ENCODE data around the gene TGM2.

TGM2 gene

DNA sequence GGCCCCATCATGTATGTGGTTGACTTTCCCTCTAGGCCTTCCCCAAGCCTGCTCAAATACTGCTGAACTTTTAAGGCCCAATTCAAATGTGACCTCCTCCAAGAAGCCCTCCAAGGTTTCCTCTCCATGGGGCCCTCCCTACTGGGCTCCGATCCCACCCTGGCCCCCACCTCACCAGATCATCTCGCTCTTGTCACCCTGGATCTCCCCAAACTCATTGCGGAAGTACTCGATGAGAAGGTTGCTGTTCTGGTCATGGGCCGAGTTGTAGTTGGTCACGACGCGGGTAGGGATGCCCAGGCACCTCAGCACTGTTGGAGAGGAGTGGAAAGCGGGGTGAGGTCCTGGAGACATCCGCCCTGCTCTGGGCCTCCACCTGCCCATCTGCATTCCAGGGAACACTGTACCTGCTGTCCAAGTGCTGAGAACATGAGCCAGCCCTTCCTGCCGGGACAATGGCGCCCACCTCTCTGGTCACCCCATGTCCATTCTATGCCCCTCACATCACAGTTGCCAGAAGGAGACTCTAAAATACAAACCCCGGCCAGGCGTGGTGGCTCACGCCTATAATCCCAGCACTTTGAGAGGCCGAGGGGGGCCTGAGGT lies 23.1 kb downstream of the TGM2 start:
- DNase-seq, result no peak

- no peak for DNase-seq
Observed at GRCh38 chr20:38141204-38141888, 23.7 kb downstream of the TGM2 start.

GRCh38 chr20:38139977-38140753 lies 24.9 kb downstream of the TGM2 start:
- DNase-seq, result no peak

DNA sequence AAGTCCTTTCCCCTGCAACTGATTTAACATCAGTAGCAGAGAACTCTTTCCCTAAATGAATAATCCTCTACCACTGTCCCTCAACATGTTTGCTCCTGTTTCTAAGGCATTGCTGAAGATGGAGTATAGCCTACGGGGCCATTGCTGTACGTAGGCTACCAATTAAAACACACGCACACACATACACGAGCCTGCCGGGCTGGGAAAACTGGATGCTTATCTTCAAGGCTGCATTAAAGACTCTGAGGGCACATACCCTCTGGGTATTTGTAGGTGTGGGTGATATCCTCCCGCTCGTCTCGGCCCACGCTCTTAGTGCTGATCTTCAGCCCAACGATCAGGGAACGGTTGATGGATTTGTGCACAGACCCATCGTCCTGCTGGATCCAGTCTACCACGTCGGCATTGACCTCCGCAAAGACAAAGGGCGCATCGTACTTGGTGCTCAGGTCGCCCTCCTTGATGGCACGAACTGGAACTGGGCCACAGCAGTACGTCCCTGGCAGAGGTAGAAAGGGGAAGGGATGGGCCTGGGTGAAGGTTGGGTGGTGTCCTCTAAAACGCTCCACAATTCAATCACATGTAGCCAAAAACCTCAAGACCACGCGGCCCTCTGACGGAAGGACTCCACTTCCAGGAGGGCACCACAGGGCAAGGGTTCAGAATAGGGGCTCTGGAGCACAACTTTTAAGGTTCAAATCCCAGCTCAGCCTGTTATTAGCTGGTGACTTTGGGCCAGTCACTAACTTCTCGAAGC lies 25.7 kb downstream of the TGM2 start:
- DNase-seq, result no peak

GRCh38 chr20:38138086-38138778 lies 26.8 kb downstream of the TGM2 start:
- DNase-seq, result no peak

- no peak for DNase-seq
Observed at GRCh38 chr20:38137441-38138037, 27.5 kb downstream of the TGM2 start.

DNA sequence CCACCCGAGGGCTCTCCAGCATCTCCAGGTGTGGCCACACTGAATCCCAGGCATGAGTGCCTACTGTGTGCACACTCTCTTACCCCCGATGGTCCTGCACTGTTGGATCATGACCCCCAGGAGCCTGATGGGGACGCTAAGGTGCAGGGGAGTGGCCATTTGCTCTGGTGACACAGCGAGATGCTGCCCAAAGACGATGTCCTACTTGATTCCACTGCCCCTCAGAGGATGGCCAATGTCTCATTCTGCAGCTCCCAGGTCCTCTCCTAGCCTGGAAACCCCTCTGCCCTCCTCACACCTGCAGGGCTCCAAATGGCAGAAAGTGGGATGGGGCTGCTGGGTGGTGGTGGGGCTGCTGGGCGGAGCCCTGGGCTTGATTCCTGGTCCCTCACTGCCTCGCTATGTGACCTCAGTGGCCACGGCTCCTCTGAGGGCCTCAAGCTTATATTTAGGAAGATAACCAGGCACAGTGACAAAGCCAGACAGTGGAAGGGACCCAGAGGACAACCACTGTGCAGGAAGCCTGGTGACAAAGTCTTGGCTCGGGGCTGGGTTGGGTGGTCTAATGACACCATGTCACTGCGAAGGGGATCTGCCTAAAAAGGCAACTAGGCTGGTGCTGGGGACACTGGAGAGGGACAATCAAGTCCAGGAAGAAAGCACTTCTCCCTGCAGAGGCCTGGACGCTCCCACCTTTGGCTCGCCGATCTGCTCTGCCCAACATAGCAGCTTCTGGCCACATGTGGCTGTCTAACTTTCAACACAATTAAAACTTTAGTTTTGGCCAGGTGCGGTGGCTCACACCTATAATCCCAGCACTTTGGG lies 28.4 kb downstream of the TGM2 start:
- DNase-seq, result no peak

- DNase-seq, result no peak
Observed at GRCh38 chr20:38135651-38136420, 29.2 kb downstream of the TGM2 start.

- DNase-seq, result no peak
Observed at GRCh38 chr20:38135271-38135650, 29.8 kb downstream of the TGM2 start.

GRCh38 chr20:38134427-38135270 lies 30.4 kb downstream of the TGM2 start:
- DNase-seq, result no peak

DNA sequence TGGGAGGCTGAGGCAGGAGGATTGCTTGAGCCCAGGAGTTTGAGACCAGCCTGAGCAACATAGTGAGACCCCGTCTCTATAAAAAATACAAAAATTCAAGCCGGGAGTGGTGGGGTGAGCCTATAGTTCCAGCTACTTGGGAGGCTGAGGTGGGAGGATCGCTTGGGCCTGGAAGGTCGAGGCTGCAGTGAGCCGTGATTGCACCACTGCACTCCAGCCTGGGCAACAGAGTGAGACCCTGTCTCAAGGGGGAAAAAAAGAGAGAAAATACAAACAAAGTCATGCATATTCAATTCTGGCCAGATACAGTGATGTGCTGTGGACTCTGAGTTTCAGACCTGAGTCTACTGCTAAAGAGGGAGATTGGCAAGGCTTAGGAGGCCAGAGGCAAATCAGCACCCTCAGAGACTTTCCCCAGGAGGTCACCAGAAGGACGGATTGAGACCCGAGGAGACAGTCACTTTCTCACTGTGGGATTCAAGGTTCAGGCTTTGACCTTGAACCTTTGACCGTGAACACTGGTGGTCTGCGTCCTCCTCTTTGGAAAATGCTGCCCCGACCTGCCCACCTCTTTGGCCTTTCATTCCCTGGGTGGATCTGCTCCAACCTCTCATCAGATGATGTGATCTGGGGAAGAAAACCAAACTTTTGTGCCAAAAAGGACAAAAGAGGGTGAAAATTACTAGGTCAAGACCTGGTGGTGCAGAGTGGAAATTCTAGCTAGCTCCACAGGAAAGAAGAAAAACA lies 31.2 kb downstream of the TGM2 start:
- DNase-seq, result no peak

- DNase-seq, result no peak
Observed at GRCh38 chr20:38132910-38133501, 32.1 kb downstream of the TGM2 start.

- DNase-seq, result no peak
Observed at GRCh38 chr20:38132156-38132909, 32.7 kb downstream of the TGM2 start.

GRCh38 chr20:38131588-38132121 lies 33.4 kb downstream of the TGM2 start:
- no peak for DNase-seq

DNA sequence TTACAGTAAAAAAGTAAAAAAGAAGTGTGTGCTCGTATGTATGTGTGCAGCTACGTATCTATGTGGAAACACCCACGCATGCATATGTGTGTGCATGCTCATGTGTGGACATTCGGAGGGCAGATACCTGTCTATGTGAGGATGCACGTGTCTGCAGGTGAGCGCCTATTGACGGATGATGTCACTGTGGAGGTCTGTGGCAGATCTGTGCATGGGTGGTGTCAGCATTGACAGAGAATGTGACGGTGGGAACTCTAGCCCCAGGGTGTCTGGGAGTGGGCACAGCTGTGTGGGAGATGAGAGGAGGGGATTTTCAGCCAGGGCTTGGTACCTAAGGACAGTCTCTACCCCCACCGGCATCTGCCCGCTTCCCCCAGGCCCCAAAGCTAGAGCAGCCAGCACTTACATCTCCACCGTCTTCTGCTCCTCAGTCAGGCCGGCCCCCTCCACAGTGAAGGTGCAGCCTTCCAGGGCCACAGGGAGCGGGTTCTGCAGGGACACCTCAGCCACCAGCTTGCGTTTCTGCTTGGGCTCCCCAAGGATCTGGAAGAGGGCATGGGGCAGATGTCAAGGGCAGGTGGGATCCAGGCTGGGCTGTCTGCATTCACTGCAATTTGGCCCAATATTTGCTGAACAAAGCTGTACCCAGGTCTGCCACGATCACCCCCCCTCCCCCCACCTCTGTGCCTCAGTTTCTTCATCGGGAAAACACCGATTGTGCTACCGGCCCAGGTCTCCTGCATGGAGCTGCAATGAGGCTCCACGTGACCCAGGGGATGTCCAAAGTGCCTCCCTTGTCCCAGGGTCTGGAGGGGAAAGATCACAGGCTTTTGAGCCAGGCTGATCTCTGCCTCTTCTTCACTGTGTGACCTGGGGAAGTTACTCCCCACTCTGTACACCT lies 34.1 kb downstream of the TGM2 start:
- no peak for DNase-seq

DNA sequence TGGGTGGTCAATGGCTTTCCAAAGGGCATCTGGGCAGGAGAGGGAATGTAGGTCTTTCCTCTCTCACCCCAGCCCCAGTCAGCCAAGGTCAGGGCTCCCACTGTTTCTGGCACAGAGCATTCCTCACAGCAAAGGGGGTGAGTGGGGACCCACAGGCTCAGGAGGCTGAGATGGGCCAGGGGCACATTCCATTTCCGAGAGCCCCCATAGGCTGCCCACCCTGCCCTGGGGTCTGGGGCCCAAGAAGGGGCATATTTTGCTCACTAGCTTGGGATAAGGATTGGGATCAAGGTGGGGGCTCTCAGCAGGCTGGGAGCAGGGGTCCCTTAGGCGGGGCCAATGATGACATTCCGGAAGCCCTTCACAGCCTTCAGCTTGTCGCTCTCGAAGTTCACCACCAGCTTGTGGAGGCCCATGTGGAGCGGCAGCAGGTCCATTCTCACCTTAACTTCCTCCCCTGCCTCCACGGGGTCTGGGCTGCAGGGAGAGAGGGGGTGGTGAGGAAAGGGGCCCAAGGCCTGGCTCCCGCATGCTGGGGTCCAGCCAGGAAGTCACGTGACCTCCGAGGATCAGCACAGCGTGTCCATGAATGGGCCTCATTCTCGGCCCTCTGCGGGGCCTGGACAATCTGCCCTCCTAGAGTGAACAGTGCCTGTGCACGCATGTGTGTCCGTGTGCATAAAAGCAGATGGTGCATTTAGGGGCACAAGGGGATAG lies 35.0 kb downstream of the TGM2 start:
- DNase-seq, result no peak

Data from activated CD4-positive, alpha-beta T cell treated with anti-CD3 and anti-CD28 coated beads, Interleukin-2, amount 50 U/mL, for 16 hours (primary cell).